Neural cell (in vitro differentiated cells): ENCODE data around the gene TFDP2. TPM values are rescaled to one million over a fixed set of nuclear protein-coding genes. Genes with fewer than 3 reads are reported as not detected.

Source experiments
- H2AFZ ChIP-seq: fragments of 200-600, 300-800 bp; sonication (generic), shearing (Covaris generic); 2 replicates; pipeline ENCODE4 v1.6.0; 2014; ENCODE audit warnings: low read depth, mild to moderate bottlenecking, antibody characterized with exemption, low read length, moderate library complexity
- H3F3A ChIP-seq: fragments of 200-600 bp; shearing (Covaris generic); 2 replicates; pipeline ENCODE4 v1.6.1; 2016; ENCODE audit warnings: mild to moderate bottlenecking, moderate library complexity, mixed read lengths, antibody characterized with exemption, low read length; ENCODE audit not compliant: insufficient read depth, poor library complexity, severe bottlenecking
- H3K27ac ChIP-seq: fragments of 200-600, 300-800 bp; sonication (generic), shearing (Covaris generic); 2 replicates; pipeline ENCODE4 v1.5.1; 2014; ENCODE audit warnings: mild to moderate bottlenecking, low read length, moderate library complexity
- H3K27me3 ChIP-seq: fragments of 300-800, 200-600 bp; sonication (generic), shearing (Covaris generic); 2 replicates; pipeline ENCODE4 v1.6.0; 2014; ENCODE audit warnings: mild to moderate bottlenecking, low read depth, low read length, moderate library complexity; ENCODE audit not compliant: insufficient read depth
- H3K36me3 ChIP-seq: fragments of 300-800, 200-600 bp; sonication (generic), shearing (Covaris generic); 2 replicates; pipeline ENCODE4 v1.5.1; 2014; ENCODE audit warnings: mild to moderate bottlenecking, antibody characterized with exemption, low read length, moderate library complexity; ENCODE audit not compliant: insufficient read depth
- H3K4me2 ChIP-seq: fragments of 300-800, 200-600 bp; sonication (generic), shearing (Covaris generic); 2 replicates; pipeline ENCODE4 v1.6.0; 2014; ENCODE audit warnings: mild to moderate bottlenecking, low read length
- H3K4me3 ChIP-seq: fragments of 300-800, 200-600 bp; sonication (generic), shearing (Covaris generic); 2 replicates; pipeline ENCODE4 v1.5.1; 2014; ENCODE audit warnings: mild to moderate bottlenecking, low read length, moderate library complexity
- H3K79me2 ChIP-seq: fragments of 200-600 bp; shearing (Covaris generic); replicated peaks from 2 replicates; pipeline ENCODE4 v1.6.0; 2014; ENCODE audit warnings: mild to moderate bottlenecking, low read length, moderate library complexity; ENCODE audit not compliant: insufficient read depth
- H3K9ac ChIP-seq: fragments of 300-800, 200-600 bp; sonication (generic), shearing (Covaris generic); 2 replicates; pipeline ENCODE4 v1.6.1; 2016; ENCODE audit warnings: mild to moderate bottlenecking, low read length, mixed read lengths
- H3K9me2 ChIP-seq: fragments of 200-600 bp; shearing (Covaris generic); 2 replicates; pipeline ENCODE4 v1.6.1; 2016; ENCODE audit warnings: mild to moderate bottlenecking, low read length, mixed read lengths; ENCODE audit not compliant: insufficient read depth
- H3K9me3 ChIP-seq: fragments of 200-600, 300-800 bp; sonication (generic), shearing (Covaris generic); 2 replicates; pipeline ENCODE4 v1.6.1; 2016; ENCODE audit warnings: mild to moderate bottlenecking, mixed run types, low read length, moderate library complexity, mixed read lengths
- H4K20me1 ChIP-seq: fragments of 200-600 bp; shearing (Covaris generic); 2 replicates; pipeline ENCODE4 v1.6.1; 2016; ENCODE audit warnings: mild to moderate bottlenecking, mixed run types; ENCODE audit not compliant: insufficient read depth
- CTCF ChIP-seq: fragments of 450-650 bp; IDR thresholded peaks from 2 replicates; pipeline ENCODE4 v1.5.1; 2014; ENCODE audit warnings: antibody characterized with exemption, mild to moderate bottlenecking, moderate library complexity; ENCODE audit not compliant: poor library complexity, severe bottlenecking
- EP300 ChIP-seq: fragments of 450-650 bp; conservative IDR thresholded peaks from 2 replicates; pipeline ENCODE4 v1.6.1; 2014; ENCODE audit warnings: antibody characterized with exemption, mild to moderate bottlenecking, moderate library complexity; ENCODE audit not compliant: poor library complexity, severe bottlenecking
- EZH2 ChIP-seq: fragments of 200-600, 300-800 bp; shearing (Covaris generic), sonication (generic); IDR thresholded peaks from 2 replicates; pipeline ENCODE4 v1.6.1; 2014; ENCODE audit warnings: antibody characterized with exemption, low read length, borderline replicate concordance, mild to moderate bottlenecking; ENCODE audit not compliant: insufficient read depth, poor library complexity, severe bottlenecking
- MXI1 ChIP-seq: fragments of 450-650 bp; conservative IDR thresholded peaks from 2 replicates; pipeline ENCODE4 v1.6.1; 2014; ENCODE audit warnings: antibody characterized with exemption, mild to moderate bottlenecking; ENCODE audit not compliant: poor library complexity, severe bottlenecking
- POLR2AphosphoS5 ChIP-seq: IDR thresholded peaks from 2 replicates; pipeline ENCODE4 v1.6.1; 2012
- RAD21 ChIP-seq: fragments of 450-650 bp; conservative IDR thresholded peaks from 2 replicates; pipeline ENCODE4 v1.6.1; 2014; ENCODE audit warnings: antibody characterized with exemption, mild to moderate bottlenecking, moderate library complexity
- SMC3 ChIP-seq: fragments of 450-650 bp; conservative IDR thresholded peaks from 2 replicates; pipeline ENCODE4 v1.6.1; 2014; ENCODE audit warnings: antibody characterized with exemption, mild to moderate bottlenecking, moderate library complexity; ENCODE audit not compliant: poor library complexity
- TAF1 ChIP-seq: IDR thresholded peaks from 2 replicates; pipeline ENCODE4 v1.6.1; 2012; ENCODE audit warnings: low read depth
- polyA plus RNA-seq: library from polyadenylated mRNA; depleted of rRNA; stranded (reverse); fragments of >200 nt; gene quantifications from 2 replicates; pipeline ENCODE4 v1.2.3, GENCODE V29; 2014
- TF ChIP-seq, protein P1 (sequence below): IDR thresholded peaks from 2 replicates; pipeline ENCODE4 v1.6.1; 2012; ENCODE audit warnings: borderline replicate concordance

The TFDP2 gene
- polyA plus RNA-seq, 1 donor from 2014 or later: 17.0 TPM

DNA sequence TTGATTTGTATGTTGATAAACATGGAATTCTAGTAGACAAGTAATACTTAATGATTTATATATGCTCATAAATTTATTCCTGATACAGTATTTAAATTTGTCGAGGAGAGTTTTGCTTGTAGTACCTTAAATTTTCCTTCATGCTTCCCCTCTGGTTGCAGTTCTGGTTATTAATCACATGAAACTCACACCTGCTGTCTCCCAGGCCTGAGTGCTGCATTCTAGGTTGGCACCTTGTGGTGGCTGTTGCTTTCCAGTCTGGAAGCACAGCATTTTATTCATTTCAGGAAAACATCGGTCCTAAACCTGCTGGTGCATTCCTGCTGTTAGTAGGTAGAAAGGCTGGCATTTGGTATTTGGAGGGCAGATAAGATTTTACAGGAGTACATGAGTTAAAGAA lies 228.0 kb downstream of the TFDP2 start:
- H3K36me3 ChIP-seq: peaks cover 5% of the 10 kb centered on the region

GRCh38 chr3:141920701-141921100 lies 228.6 kb downstream of the TFDP2 start:
- Histone ChIP-seq H3K27me3 (no peaks in the 10 kb centered on the region), H3K9me2 (no peaks in the 10 kb centered on the region), H2AFZ (no peak overlapping the region), H3K9ac (no peak overlapping the region), H3K79me2 (no peaks in the 10 kb centered on the region), H3K4me3 (no peak overlapping the region), H3K36me3 (peaks cover 5% of the 10 kb centered on the region), H3K9me3 (no peaks in the 10 kb centered on the region), H3K4me2 (no peak overlapping the region), H3K27ac (no peak overlapping the region), H3F3A (no peaks in the 10 kb centered on the region), H4K20me1 (no peaks in the 10 kb centered on the region)
- no peak for TF ChIP-seq TAF1
- no peak for TF ChIP-seq SMC3
- no peak for TF ChIP-seq RAD21
- TF ChIP-seq POLR2AphosphoS5: no peak
- TF ChIP-seq CTCF: no peak
- no peak for TF ChIP-seq EP300
- TF ChIP-seq MXI1: no peak
- TF ChIP-seq, protein P1, sequence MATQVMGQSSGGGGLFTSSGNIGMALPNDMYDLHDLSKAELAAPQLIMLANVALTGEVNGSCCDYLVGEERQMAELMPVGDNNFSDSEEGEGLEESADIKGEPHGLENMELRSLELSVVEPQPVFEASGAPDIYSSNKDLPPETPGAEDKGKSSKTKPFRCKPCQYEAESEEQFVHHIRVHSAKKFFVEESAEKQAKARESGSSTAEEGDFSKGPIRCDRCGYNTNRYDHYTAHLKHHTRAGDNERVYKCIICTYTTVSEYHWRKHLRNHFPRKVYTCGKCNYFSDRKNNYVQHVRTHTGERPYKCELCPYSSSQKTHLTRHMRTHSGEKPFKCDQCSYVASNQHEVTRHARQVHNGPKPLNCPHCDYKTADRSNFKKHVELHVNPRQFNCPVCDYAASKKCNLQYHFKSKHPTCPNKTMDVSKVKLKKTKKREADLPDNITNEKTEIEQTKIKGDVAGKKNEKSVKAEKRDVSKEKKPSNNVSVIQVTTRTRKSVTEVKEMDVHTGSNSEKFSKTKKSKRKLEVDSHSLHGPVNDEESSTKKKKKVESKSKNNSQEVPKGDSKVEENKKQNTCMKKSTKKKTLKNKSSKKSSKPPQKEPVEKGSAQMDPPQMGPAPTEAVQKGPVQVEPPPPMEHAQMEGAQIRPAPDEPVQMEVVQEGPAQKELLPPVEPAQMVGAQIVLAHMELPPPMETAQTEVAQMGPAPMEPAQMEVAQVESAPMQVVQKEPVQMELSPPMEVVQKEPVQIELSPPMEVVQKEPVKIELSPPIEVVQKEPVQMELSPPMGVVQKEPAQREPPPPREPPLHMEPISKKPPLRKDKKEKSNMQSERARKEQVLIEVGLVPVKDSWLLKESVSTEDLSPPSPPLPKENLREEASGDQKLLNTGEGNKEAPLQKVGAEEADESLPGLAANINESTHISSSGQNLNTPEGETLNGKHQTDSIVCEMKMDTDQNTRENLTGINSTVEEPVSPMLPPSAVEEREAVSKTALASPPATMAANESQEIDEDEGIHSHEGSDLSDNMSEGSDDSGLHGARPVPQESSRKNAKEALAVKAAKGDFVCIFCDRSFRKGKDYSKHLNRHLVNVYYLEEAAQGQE: no peak
- no peak for TF ChIP-seq EZH2

More for the DNA sequence above, 228.0 kb downstream of the TFDP2 start:
- TF ChIP-seq CTCF: no peak
- TF ChIP-seq SMC3: no peak
- no peak for TF ChIP-seq EZH2
- no peak for TF ChIP-seq RAD21
- TF ChIP-seq, protein P1: no peak
- no peak for TF ChIP-seq EP300
- TF ChIP-seq POLR2AphosphoS5: no peak
- no peak for TF ChIP-seq MXI1
- no peak for TF ChIP-seq TAF1
- no peak overlapping the region for H3K27ac ChIP-seq
- no peaks in the 10 kb centered on the region for H3K9me2 ChIP-seq
- H2AFZ ChIP-seq: no peak overlapping the region
- no peaks in the 10 kb centered on the region for H3K9me3 ChIP-seq
- no peak overlapping the region for H3K9ac ChIP-seq
- H3K79me2 ChIP-seq: no peaks in the 10 kb centered on the region
- H3F3A ChIP-seq: no peaks in the 10 kb centered on the region
- H3K27me3 ChIP-seq: no peaks in the 10 kb centered on the region
- H4K20me1 ChIP-seq: no peaks in the 10 kb centered on the region
- H3K4me3 ChIP-seq: no peak overlapping the region
- no peak overlapping the region for H3K4me2 ChIP-seq
